GM23338 (cell line): ENCODE data around the gene ELMO3. TPM values are rescaled to one million over a fixed set of nuclear protein-coding genes. Genes with fewer than 3 reads are reported as not detected.
A peak's percentile ranks its signal among the peaks of the same experiment; 100 is the strongest.

ENCODE experiments used
- ATAC-seq: fragments of 200-7000 bp; cut with Tn5 transposase; 3 replicates; pipeline ENCODE4 v1.9.1; 2020
- DNase-seq: peaks from one replicate; pipeline ENCODE4 v3.0.0-alpha.2; 2015; ENCODE audit warnings: low spot score
- H2AFZ ChIP-seq: fragments of 200-600 bp; sonication (generic); 2 replicates; pipeline ENCODE4 v1.8.0; 2016; ENCODE audit warnings: antibody characterized with exemption, mild to moderate bottlenecking, moderate library complexity
- H3F3A ChIP-seq: fragments of 200-600 bp; sonication (generic); replicated peaks from 2 replicates; pipeline ENCODE4 v1.8.0; 2017; ENCODE audit warnings: antibody characterized with exemption, mixed run types, low read depth
- H3K27ac ChIP-seq: fragments of 200-600 bp; sonication (generic); 2 replicates; pipeline ENCODE4 v1.6.1; 2016; ENCODE audit warnings: low read depth
- H3K27me3 ChIP-seq: fragments of 200-600 bp; sonication (generic); 2 replicates; pipeline ENCODE4 v1.8.0; 2016; ENCODE audit warnings: mild to moderate bottlenecking, mixed run types, moderate library complexity; ENCODE audit not compliant: insufficient read depth
- H3K36me3 ChIP-seq: fragments of 200-600 bp; sonication (generic); 2 replicates; pipeline ENCODE4 v1.8.0; 2016; ENCODE audit warnings: mild to moderate bottlenecking; ENCODE audit not compliant: insufficient read depth
- H3K4me1 ChIP-seq: fragments of 200-600 bp; sonication (generic); 2 replicates; pipeline ENCODE4 v1.8.0; 2016; ENCODE audit warnings: mild to moderate bottlenecking, moderate library complexity; ENCODE audit not compliant: insufficient read depth
- H3K4me2 ChIP-seq: fragments of 200-600 bp; sonication (generic); 2 replicates; pipeline ENCODE4 v1.7.1; 2017; ENCODE audit warnings: mixed run types
- H3K4me3 ChIP-seq: fragments of 200-600 bp; sonication (generic); 2 replicates; pipeline ENCODE4 v1.6.1; 2016; ENCODE audit warnings: mixed run types
- H3K79me2 ChIP-seq: fragments of 200-600 bp; sonication (generic); replicated peaks from 2 replicates; pipeline ENCODE4 v1.8.0; 2017; ENCODE audit warnings: mild to moderate bottlenecking; ENCODE audit not compliant: insufficient read depth
- H3K9me2 ChIP-seq: fragments of 200-600 bp; sonication (generic); 2 replicates; pipeline ENCODE4 v1.8.0; 2017; ENCODE audit not compliant: insufficient read depth
- H4K20me1 ChIP-seq: fragments of 200-600 bp; sonication (generic); replicated peaks from 2 replicates; pipeline ENCODE4 v1.8.0; 2017; ENCODE audit warnings: mild to moderate bottlenecking; ENCODE audit not compliant: insufficient read depth
- H3K27ac Mint-ChIP-seq: 2 replicates; pipeline ENCODE4 v1.8.0; 2020; ENCODE audit warnings: inconsistent platforms, mild to moderate bottlenecking, moderate library complexity, mixed read lengths
- H3K27me3 Mint-ChIP-seq: 3 replicates; pipeline ENCODE4 v1.8.0; 2022; ENCODE audit warnings: low read depth, mild to moderate bottlenecking, moderate library complexity, mixed read lengths, inconsistent platforms; ENCODE audit not compliant: insufficient read depth, poor library complexity
- H3K36me3 Mint-ChIP-seq: 3 replicates; pipeline ENCODE4 v1.8.0; 2021; ENCODE audit warnings: low read depth, mild to moderate bottlenecking, inconsistent platforms, moderate library complexity, mixed read lengths
- H3K4me1 Mint-ChIP-seq: 3 replicates; pipeline ENCODE4 v1.8.0; 2020; ENCODE audit warnings: mild to moderate bottlenecking, inconsistent platforms, mixed read lengths
- H3K4me3 Mint-ChIP-seq: 3 replicates; pipeline ENCODE4 v1.8.0; 2021; ENCODE audit warnings: moderate library complexity, mild to moderate bottlenecking, inconsistent platforms, mixed read lengths
- H3K9me3 Mint-ChIP-seq: 3 replicates; pipeline ENCODE4 v1.8.0; 2020; ENCODE audit warnings: moderate library complexity, mild to moderate bottlenecking, inconsistent platforms, mixed read lengths
- CREB1 ChIP-seq: fragments of 250-450 bp; sonication (Bioruptor Pico); IDR thresholded peaks from 2 replicates; pipeline ENCODE4 v1.5.0; 2020; ENCODE audit warnings: low read depth, mild to moderate bottlenecking, moderate library complexity
- CTCF ChIP-seq, 2 experiments: fragments of 200-600 bp in 1 of 2; sonication (generic) in 1 of 2; conservative IDR thresholded peaks; 2 replicates each; pipeline versions ENCODE4 v1.5.1 to v1.6.1; 2016 to 2017; ENCODE audit warnings: antibody characterized with exemption in 2 of 2, low read depth in 2 of 2, mild to moderate bottlenecking in 2 of 2, moderate library complexity in 1 of 2
- EZH2 ChIP-seq: fragments of 200-600 bp; sonication (generic); IDR thresholded peaks from one replicate; pipeline ENCODE4 v1.8.0; 2017; ENCODE audit warnings: antibody characterized with exemption, mild to moderate bottlenecking, low read depth; ENCODE audit not compliant: unreplicated experiment
- EZH2phosphoT487 ChIP-seq: fragments of 200-600 bp; sonication (generic); IDR thresholded peaks from one replicate; pipeline ENCODE4 v1.8.1; 2018; ENCODE audit warnings: antibody characterized with exemption; ENCODE audit not compliant: unreplicated experiment
- JUNB ChIP-seq: IDR thresholded peaks from one replicate; pipeline ENCODE4 v1.6.1; 2016; ENCODE audit warnings: antibody characterized with exemption; ENCODE audit not compliant: unreplicated experiment
- NANOG ChIP-seq: IDR thresholded peaks from 2 replicates; pipeline ENCODE4 v1.6.1; 2016; ENCODE audit warnings: antibody characterized with exemption, borderline replicate concordance
- POLR2AphosphoS5 ChIP-seq: IDR thresholded peaks from 2 replicates; pipeline ENCODE4 v1.6.1; 2016; ENCODE audit warnings: antibody characterized with exemption, low read depth
- STAT1 ChIP-seq: IDR thresholded peaks from one replicate; pipeline ENCODE4 v1.6.1; 2016; ENCODE audit warnings: antibody characterized with exemption; ENCODE audit not compliant: unreplicated experiment
- polyA plus RNA-seq: library from polyadenylated mRNA; unstranded; fragments of >200 nt; fragmentation: Nextera tagmentation; extraction: Ambion mirVana; gene quantifications from 2 replicates; pipeline ENCODE4 v1.2.1, GENCODE V29; 2016
- total RNA-seq: library from RNA; depleted of rRNA; stranded (reverse); fragments of >200 nt; shearing (Covaris generic); gene quantifications from 2 replicates; pipeline ENCODE4 v1.2.3, GENCODE V29; 2014
- TF ChIP-seq, protein P1 (sequence below): fragments of 250-450 bp; sonication (Bioruptor Pico); IDR thresholded peaks from 2 replicates; pipeline ENCODE4 v1.5.0; 2020; ENCODE audit warnings: mild to moderate bottlenecking, moderate library complexity
- TF ChIP-seq, protein P2 (sequence below): IDR thresholded peaks from 2 replicates; pipeline ENCODE4 v1.6.1; 2016; ENCODE audit warnings: antibody characterized with exemption

Gene ELMO3
- total and polyA plus RNA-seq, 2 experiments from 2014 or later: 4.7 to 16.2 TPM

GRCh38 chr16:67169642-67170167, 29.2 kb upstream of the ELMO3 start:
- ATAC-seq: peak; percentile 53
- Histone ChIP-seq H3K36me3 (no peaks in the 10 kb centered on the region), H2AFZ (peak overlapping the region; percentile 78; the same call in 1 of the 2 replicates), H3K4me3 (peak overlapping the region; percentile 69), H3K79me2 (no peaks in the 10 kb centered on the region), H3K4me1 (peaks cover 28% of the 10 kb centered on the region), H3K9me2 (no peaks in the 10 kb centered on the region), H3K27me3 (peaks cover 97% of the 10 kb centered on the region), H3F3A (0 out of 2 replicates have a peak, but pooled peaks cover 16% of the 10 kb centered on the region), H4K20me1 (peaks cover 6% of the 10 kb centered on the region), H3K27ac (no peak overlapping the region), H3K4me2 (peak overlapping the region; percentile 97)
- H3K27me3 Mint-ChIP-seq: peaks cover 94% of the 10 kb centered on the region
- peaks cover 46% of the 10 kb centered on the region for H3K4me1 Mint-ChIP-seq
- peak overlapping the region; percentile 79 for H3K4me3 Mint-ChIP-seq
- H3K9me3 Mint-ChIP-seq: no peaks in the 10 kb centered on the region; the same call in 2 of the 3 replicates
- DNase-seq: peak; percentile 94
- no peak overlapping the region for H3K27ac Mint-ChIP-seq
- no peaks in the 10 kb centered on the region; the same call in 2 of the 3 replicates for H3K36me3 Mint-ChIP-seq
- TF ChIP-seq NANOG (no peak), CTCF (conservative IDR thresholded peaks at IDR 0.05; ENCODE audit: low read depth in 2 of 2) (peak; percentile 81 to 91), CREB1 (CRISPR knock-in tag) (no peak), POLR2AphosphoS5 (no peak), JUNB (no peak), STAT1 (no peak), EZH2 (peak; percentile 72), EZH2phosphoT487 (no peak)
- TF ChIP-seq, protein P1, sequence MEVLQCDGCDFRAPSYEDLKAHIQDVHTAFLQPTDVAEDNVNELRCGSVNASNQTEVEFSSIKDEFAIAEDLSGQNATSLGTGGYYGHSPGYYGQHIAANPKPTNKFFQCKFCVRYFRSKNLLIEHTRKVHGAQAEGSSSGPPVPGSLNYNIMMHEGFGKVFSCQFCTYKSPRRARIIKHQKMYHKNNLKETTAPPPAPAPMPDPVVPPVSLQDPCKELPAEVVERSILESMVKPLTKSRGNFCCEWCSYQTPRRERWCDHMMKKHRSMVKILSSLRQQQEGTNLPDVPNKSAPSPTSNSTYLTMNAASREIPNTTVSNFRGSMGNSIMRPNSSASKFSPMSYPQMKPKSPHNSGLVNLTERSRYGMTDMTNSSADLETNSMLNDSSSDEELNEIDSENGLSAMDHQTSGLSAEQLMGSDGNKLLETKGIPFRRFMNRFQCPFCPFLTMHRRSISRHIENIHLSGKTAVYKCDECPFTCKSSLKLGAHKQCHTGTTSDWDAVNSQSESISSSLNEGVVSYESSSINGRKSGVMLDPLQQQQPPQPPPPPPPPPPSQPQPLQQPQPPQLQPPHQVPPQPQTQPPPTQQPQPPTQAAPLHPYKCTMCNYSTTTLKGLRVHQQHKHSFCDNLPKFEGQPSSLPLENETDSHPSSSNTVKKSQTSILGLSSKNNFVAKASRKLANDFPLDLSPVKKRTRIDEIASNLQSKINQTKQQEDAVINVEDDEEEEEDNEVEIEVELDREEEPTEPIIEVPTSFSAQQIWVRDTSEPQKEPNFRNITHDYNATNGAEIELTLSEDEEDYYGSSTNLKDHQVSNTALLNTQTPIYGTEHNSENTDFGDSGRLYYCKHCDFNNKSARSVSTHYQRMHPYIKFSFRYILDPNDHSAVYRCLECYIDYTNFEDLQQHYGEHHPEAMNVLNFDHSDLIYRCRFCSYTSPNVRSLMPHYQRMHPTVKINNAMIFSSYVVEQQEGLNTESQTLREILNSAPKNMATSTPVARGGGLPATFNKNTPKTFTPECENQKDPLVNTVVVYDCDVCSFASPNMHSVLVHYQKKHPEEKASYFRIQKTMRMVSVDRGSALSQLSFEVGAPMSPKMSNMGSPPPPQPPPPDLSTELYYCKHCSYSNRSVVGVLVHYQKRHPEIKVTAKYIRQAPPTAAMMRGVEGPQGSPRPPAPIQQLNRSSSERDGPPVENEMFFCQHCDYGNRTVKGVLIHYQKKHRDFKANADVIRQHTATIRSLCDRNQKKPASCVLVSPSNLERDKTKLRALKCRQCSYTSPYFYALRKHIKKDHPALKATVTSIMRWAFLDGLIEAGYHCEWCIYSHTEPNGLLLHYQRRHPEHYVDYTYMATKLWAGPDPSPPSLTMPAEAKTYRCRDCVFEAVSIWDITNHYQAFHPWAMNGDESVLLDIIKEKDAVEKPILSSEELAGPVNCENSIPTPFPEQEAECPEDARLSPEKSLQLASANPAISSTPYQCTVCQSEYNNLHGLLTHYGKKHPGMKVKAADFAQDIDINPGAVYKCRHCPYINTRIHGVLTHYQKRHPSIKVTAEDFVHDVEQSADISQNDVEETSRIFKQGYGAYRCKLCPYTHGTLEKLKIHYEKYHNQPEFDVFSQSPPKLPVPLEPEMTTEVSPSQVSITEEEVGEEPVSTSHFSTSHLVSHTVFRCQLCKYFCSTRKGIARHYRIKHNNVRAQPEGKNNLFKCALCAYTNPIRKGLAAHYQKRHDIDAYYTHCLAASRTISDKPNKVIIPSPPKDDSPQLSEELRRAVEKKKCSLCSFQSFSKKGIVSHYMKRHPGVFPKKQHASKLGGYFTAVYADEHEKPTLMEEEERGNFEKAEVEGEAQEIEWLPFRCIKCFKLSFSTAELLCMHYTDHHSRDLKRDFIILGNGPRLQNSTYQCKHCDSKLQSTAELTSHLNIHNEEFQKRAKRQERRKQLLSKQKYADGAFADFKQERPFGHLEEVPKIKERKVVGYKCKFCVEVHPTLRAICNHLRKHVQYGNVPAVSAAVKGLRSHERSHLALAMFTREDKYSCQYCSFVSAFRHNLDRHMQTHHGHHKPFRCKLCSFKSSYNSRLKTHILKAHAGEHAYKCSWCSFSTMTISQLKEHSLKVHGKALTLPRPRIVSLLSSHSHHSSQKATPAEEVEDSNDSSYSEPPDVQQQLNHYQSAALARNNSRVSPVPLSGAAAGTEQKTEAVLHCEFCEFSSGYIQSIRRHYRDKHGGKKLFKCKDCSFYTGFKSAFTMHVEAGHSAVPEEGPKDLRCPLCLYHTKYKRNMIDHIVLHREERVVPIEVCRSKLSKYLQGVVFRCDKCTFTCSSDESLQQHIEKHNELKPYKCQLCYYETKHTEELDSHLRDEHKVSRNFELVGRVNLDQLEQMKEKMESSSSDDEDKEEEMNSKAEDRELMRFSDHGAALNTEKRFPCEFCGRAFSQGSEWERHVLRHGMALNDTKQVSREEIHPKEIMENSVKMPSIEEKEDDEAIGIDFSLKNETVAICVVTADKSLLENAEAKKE (CRISPR knock-in tag): no peak
- TF ChIP-seq, protein P2, sequence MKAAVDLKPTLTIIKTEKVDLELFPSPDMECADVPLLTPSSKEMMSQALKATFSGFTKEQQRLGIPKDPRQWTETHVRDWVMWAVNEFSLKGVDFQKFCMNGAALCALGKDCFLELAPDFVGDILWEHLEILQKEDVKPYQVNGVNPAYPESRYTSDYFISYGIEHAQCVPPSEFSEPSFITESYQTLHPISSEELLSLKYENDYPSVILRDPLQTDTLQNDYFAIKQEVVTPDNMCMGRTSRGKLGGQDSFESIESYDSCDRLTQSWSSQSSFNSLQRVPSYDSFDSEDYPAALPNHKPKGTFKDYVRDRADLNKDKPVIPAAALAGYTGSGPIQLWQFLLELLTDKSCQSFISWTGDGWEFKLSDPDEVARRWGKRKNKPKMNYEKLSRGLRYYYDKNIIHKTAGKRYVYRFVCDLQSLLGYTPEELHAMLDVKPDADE: no peak
